ENCODE results near the gene TPRG1. TPM values are rescaled to one million over a fixed set of nuclear protein-coding genes. Genes with fewer than 3 reads are reported as not detected.

TPRG1 gene
- total RNA-seq, 1 experiment from 2014 or later: 0.55 TPM

GRCh38 chr3:189353318-189353965, 181.7 kb downstream of the TPRG1 start (continued):
- TF ChIP-seq ATF3 (CRISPR knock-in tag; conservative IDR thresholded peaks at IDR 0.05): no peak
- TF ChIP-seq ZNF416 (CRISPR knock-in tag; IDR thresholded peaks at IDR 0.05): no peak
- no peak for TF ChIP-seq FOXP4 (CRISPR knock-in tag; IDR thresholded peaks at IDR 0.05)
- no peak for TF ChIP-seq GTF2I (CRISPR knock-in tag; conservative IDR thresholded peaks at IDR 0.05)
- TF ChIP-seq AFF4 (CRISPR knock-in tag; IDR thresholded peaks at IDR 0.05; ENCODE audit: borderline replicate concordance): no peak
- no peak for TF ChIP-seq TCF7 (CRISPR knock-in tag; IDR thresholded peaks at IDR 0.05; ENCODE audit: low read depth)

- CTCF ChIA-PET: interaction anchor here (0.8 to 1.7 kb wide), 4 partner anchors 596 to 968 kb away, joined by 3 to 6 read pairs (median 4); partner anchors contain the start of gene CLDN1
- Mint-ChIP-seq H3K9me3 (0 out of 2 replicates have a peak, but pooled peaks cover 4% of the 10 kb centered on the region), H3K4me3 (no peak overlapping the region), H3K4me1 (peaks cover 15% of the 10 kb centered on the region), H3K27ac (no peak overlapping the region), H3K27me3 (ENCODE audit: low read depth) (no peaks in the 10 kb centered on the region), H3K36me3 (no peaks in the 10 kb centered on the region)
- ATAC-seq (no peak), DNase-seq (ENCODE audit: low spot score) (no peak)
- POLR2A ChIA-PET: interaction anchor here (1.1 kb wide), 1 partner anchor 16 kb away, joined by 3 read pairs; no protein-coding TSS in a partner anchor
- TF ChIP-seq JUN (CRISPR knock-in tag; IDR thresholded peaks at IDR 0.05) (no peak), MXD4 (CRISPR knock-in tag; IDR thresholded peaks at IDR 0.05; ENCODE audit: borderline replicate concordance) (no peak), FOXJ3 (CRISPR knock-in tag; IDR thresholded peaks at IDR 0.05; ENCODE audit: borderline replicate concordance) (no peak), ZSCAN18 (CRISPR knock-in tag; IDR thresholded peaks at IDR 0.05) (no peak), NR3C1 (CRISPR knock-in tag; conservative IDR thresholded peaks at IDR 0.05; ENCODE audit: low read depth) (no peak), E2F1 (CRISPR knock-in tag; IDR thresholded peaks at IDR 0.05) (no peak), ZNF532 (CRISPR knock-in tag; IDR thresholded peaks at IDR 0.05; ENCODE audit: borderline replicate concordance) (no peak), CREM (CRISPR knock-in tag; IDR thresholded peaks at IDR 0.05) (no peak), HMGA2 (CRISPR knock-in tag; IDR thresholded peaks at IDR 0.05) (no peak)
Measured at GRCh38 chr3:189353988-189354889, 182.5 kb downstream of the TPRG1 start.
